ENCODE measurements around the gene DSCAML1. TPM values are rescaled to one million over a fixed set of nuclear protein-coding genes. Genes with fewer than 3 reads are reported as not detected.

Gene DSCAML1
- total RNA-seq, 1 donor from 2014 or later = not detected

DNA sequence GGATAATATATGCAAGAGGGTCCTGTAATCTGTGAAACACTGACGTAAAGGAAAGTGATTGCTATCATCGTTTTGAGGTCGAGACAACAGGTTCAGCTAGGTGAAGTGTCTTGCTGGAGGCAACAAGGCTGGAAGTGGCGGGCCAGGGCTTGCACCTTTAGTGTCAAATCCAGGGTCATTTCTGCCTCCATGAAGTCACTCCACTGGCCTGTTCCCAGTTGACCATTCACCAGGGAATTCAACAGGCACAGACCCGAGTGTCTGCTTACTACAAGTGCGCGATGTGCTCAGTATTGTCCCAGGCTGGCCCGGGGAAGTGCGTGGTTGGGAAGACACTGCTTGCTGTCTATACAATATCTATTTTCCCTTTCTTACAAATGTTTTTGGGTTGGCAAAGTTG is 244.4 kb downstream of the DSCAML1 start:
- Histone ChIP-seq H3K27me3 (no peaks in the 10 kb centered on the region), H3K27ac (no peak overlapping the region), H3K9me3 (no peaks in the 10 kb centered on the region), H3K4me1 (no peaks in the 10 kb centered on the region), H3K4me3 (no peak overlapping the region), H3K36me3 (no peaks in the 10 kb centered on the region)
- intact Hi-C loops (cut with DNase I) = no loop called here
- no peak for DNase-seq (ENCODE audit: low spot score in 2 of 2)
- TF ChIP-seq, protein P1, sequence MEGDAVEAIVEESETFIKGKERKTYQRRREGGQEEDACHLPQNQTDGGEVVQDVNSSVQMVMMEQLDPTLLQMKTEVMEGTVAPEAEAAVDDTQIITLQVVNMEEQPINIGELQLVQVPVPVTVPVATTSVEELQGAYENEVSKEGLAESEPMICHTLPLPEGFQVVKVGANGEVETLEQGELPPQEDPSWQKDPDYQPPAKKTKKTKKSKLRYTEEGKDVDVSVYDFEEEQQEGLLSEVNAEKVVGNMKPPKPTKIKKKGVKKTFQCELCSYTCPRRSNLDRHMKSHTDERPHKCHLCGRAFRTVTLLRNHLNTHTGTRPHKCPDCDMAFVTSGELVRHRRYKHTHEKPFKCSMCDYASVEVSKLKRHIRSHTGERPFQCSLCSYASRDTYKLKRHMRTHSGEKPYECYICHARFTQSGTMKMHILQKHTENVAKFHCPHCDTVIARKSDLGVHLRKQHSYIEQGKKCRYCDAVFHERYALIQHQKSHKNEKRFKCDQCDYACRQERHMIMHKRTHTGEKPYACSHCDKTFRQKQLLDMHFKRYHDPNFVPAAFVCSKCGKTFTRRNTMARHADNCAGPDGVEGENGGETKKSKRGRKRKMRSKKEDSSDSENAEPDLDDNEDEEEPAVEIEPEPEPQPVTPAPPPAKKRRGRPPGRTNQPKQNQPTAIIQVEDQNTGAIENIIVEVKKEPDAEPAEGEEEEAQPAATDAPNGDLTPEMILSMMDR (IDR thresholded peaks at IDR 0.05) = no peak

DNA sequence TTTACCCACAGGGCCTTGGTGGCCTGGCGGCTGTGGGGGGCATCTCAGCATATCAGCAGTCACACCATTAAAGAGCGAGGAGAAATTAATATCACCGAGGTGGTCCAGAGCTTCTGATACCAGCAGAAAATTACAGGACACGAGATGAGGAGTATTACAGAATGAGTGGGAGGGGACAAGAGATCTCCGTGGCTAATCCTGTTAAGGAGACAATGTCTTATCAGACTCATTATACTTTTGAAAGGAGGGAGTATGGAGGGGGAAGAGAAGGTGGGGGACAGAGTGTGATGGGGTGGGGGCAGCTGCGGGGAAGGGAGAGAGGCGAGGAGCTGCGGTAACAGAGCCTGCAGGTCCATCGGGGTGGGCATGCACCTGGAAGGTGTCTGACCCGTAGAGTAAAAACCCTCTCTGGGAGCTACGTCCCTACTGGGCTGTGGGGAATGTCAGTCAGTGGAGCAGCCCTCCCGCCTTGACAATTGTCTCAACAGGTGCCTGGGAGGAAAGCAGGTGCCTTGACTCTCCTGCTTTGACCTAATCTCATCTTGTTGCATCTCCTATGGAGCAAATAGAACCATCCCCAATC is 245.2 kb downstream of the DSCAML1 start:
- Histone ChIP-seq H3K27me3 (no peaks in the 10 kb centered on the region), H3K9me3 (no peaks in the 10 kb centered on the region), H3K4me3 (no peak overlapping the region), H3K4me1 (no peaks in the 10 kb centered on the region), H3K27ac (no peak overlapping the region), H3K36me3 (no peaks in the 10 kb centered on the region)
- no peak for DNase-seq (ENCODE audit: low spot score in 2 of 2)
- intact Hi-C loops (cut with DNase I) = no loop called here
- TF ChIP-seq, protein P1 (IDR thresholded peaks at IDR 0.05) = no peak

DNA sequence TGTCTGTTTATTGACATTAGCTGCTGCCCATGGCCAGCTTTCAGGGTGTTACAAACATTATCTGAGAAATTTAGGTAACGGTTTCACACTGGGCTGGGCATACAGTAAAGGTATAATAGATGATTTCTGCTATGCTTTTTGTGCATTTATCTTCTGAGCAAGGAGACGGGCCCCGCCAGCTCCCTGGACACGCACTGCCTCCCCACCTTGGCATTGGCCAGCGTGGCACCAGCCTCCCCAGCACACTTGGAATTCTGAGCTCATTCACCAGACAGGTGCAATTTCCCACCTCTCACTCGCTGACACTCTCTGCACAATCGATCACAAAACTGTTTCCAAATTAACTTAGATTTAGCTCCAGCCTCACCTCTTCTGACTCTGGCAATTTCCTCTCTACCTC is 246.6 kb downstream of the DSCAML1 start:
- no peaks in the 10 kb centered on the region for H3K36me3 ChIP-seq
- no peak for DNase-seq (ENCODE audit: low spot score in 2 of 2)
- TF ChIP-seq, protein P1 (IDR thresholded peaks at IDR 0.05) = no peak
- H3K4me3 ChIP-seq = no peak overlapping the region
- no peaks in the 10 kb centered on the region for H3K9me3 ChIP-seq
- H3K27me3 ChIP-seq = no peaks in the 10 kb centered on the region
- H3K4me1 ChIP-seq = no peaks in the 10 kb centered on the region
- intact Hi-C loops (cut with DNase I) = no loop called here
- no peak overlapping the region for H3K27ac ChIP-seq

DNA sequence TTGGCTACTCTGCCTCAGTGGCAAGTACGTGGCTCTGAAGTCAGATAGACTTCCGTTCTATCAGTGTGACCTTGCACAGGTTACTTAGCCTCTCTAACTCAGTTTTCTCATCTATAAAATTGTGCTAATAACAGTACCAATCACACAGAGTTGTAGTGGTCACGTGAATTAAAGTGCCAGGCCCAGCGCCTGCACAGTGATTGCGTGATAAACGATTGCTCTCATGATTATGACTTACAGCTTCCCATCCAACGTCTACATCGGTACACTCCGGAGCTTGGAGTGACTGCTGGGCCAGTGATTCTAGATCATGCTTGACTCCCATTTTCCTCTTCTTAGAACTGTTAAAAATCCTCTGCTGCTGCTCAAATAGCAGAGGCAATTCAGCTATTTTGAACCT is 247.6 kb downstream of the DSCAML1 start:
- Histone ChIP-seq H3K27me3 (no peaks in the 10 kb centered on the region), H3K4me3 (no peak overlapping the region), H3K36me3 (no peaks in the 10 kb centered on the region), H3K27ac (no peak overlapping the region), H3K4me1 (no peaks in the 10 kb centered on the region), H3K9me3 (no peaks in the 10 kb centered on the region)
- no peak for DNase-seq (ENCODE audit: low spot score in 2 of 2)
- TF ChIP-seq, protein P1 (IDR thresholded peaks at IDR 0.05) = no peak
- intact Hi-C loops (cut with DNase I) = no loop called here

DNA sequence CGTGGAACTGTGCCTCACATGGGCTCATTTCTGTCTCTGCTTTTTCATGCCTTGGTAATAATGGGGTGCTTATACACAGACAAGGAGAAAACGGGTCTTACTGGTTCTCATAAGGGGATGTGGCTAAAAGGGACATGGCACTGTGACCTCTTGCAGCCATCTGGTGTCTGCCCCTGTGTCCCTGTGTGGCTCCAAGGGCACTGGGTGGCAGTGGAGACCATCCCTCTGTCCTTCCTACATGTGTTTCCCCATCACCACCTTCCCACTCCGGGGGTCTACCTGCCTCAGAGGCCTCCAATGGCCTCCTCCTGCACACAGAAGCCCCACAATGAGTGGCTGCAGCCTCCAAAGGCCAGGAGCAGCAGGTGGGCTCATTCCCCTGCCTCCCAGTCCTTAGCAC is 248.1 kb downstream of the DSCAML1 start:
- no peak overlapping the region for H3K4me3 ChIP-seq
- H3K36me3 ChIP-seq = no peaks in the 10 kb centered on the region
- intact Hi-C loops (cut with DNase I) = no loop called here
- TF ChIP-seq, protein P1 (IDR thresholded peaks at IDR 0.05) = no peak
- H3K27ac ChIP-seq = no peak overlapping the region
- no peaks in the 10 kb centered on the region for H3K27me3 ChIP-seq
- no peak for DNase-seq (ENCODE audit: low spot score in 2 of 2)
- no peaks in the 10 kb centered on the region for H3K4me1 ChIP-seq
- no peaks in the 10 kb centered on the region for H3K9me3 ChIP-seq

DNA sequence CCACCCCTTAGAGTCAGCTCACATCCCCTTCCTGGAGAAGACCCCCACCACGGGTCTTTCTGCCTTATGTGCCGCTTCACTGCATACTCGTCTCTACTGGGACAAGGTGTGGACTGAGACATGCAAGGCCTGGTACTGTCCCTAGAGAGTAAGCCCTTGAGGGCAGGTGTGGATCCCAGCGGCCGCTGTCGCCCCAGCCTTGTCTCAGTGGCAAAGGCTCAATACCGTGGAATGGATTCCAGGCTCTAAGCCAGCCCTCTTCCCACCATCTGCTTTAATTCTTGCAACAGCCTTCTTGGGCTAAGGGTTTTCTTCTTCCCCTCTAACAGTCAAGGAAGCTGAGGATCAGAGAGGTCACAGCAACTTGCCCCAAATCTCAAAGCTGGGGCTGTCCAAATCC is 249.1 kb downstream of the DSCAML1 start:
- Histone ChIP-seq H3K36me3 (no peaks in the 10 kb centered on the region), H3K4me1 (no peaks in the 10 kb centered on the region), H3K27me3 (no peaks in the 10 kb centered on the region), H3K27ac (no peak overlapping the region), H3K4me3 (no peak overlapping the region), H3K9me3 (no peaks in the 10 kb centered on the region)
- no peak for DNase-seq (ENCODE audit: low spot score in 2 of 2)
- intact Hi-C loops (cut with DNase I) = no loop called here
- TF ChIP-seq, protein P1 (IDR thresholded peaks at IDR 0.05) = no peak

All from ascending aorta (tissue), 2 donors.